Measurements from ENCODE around the gene CALML4. TPM values are rescaled to one million over a fixed set of nuclear protein-coding genes. Genes with fewer than 3 reads are reported as not detected.

CALML4 gene
- total and polyA plus RNA-seq, 2 experiments from 2014 or later, result 49.6 to 79.8 TPM

DNA sequence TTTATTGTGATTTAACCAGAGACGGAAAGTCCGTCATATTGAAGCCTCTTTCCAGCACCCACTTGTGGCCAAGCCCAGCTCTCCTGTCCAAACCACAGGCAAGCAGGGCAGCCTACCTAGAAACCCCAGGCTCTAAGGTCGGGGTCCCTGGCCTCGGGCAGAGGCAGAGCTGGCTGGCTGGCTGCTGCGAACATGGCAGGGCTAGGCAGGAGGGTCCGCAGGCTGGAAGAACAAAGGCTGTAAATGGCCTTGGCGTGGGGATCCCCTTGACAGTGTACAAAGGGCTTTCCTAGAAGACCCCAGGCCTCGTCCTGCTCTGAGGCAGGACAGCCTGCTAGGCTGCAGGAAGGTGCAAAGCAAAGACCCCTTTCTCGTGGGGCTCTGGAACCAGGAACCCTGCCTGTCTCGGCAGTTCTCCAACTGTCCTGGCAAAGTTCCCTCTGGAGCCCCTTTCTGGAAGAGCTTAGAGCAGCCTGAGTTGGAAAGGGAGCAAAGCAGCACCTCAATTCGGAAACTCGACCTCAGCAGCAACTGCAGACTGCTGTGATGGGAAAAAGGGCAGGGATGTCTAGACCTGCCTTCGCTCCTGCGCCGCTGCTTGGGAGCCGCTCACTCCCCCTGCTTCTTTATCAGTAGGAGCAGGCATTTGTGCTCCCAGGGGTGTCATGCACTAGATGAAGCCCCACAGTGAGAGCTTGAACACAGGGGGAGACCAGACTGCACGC lies 8.5 kb downstream of the CALML4 start:
- no peaks in the 10 kb centered on the region for H3K9me3 ChIP-seq (ENCODE audit: low read depth)
- no peaks in the 10 kb centered on the region for H3K36me3 ChIP-seq (replicated peaks; ENCODE audit: insufficient read depth, low read depth)
- peaks cover 19% of the 10 kb centered on the region for H3K79me2 ChIP-seq
- peaks cover 20% of the 10 kb centered on the region for H3K4me1 ChIP-seq (ENCODE audit: insufficient read depth)
- no peak for DNase-seq (ENCODE audit: low spot score)
- WGBS (ENCODE audit: low lambda C conversion rate, missing lambda C conversion rate), result 90% methylated on average over 17 of the region's 17 CpGs
- no peak for TF ChIP-seq EZH2phosphoT487 (IDR thresholded peaks at IDR 0.05; ENCODE audit: low read depth, severe bottlenecking, unreplicated experiment)
- no peak for TF ChIP-seq EZH2 (IDR thresholded peaks at IDR 0.05; ENCODE audit: borderline replicate concordance)
- TF ChIP-seq CTCF (IDR thresholded peaks at IDR 0.05; ENCODE audit: poor library complexity), result no peak
- H3K4me2 ChIP-seq, result no peak overlapping the region
- H3K27ac ChIP-seq, result no peak overlapping the region
- peaks cover 4% of the 10 kb centered on the region for H4K20me1 ChIP-seq (ENCODE audit: insufficient read depth, poor library complexity, severe bottlenecking)
- H3K4me3 ChIP-seq, result no peak overlapping the region
- H2AFZ ChIP-seq, result no peak overlapping the region
- no peaks in the 10 kb centered on the region for H3K27me3 ChIP-seq
- no peaks in the 10 kb centered on the region for H3K9me2 ChIP-seq (replicated peaks; ENCODE audit: insufficient read depth)

DNA sequence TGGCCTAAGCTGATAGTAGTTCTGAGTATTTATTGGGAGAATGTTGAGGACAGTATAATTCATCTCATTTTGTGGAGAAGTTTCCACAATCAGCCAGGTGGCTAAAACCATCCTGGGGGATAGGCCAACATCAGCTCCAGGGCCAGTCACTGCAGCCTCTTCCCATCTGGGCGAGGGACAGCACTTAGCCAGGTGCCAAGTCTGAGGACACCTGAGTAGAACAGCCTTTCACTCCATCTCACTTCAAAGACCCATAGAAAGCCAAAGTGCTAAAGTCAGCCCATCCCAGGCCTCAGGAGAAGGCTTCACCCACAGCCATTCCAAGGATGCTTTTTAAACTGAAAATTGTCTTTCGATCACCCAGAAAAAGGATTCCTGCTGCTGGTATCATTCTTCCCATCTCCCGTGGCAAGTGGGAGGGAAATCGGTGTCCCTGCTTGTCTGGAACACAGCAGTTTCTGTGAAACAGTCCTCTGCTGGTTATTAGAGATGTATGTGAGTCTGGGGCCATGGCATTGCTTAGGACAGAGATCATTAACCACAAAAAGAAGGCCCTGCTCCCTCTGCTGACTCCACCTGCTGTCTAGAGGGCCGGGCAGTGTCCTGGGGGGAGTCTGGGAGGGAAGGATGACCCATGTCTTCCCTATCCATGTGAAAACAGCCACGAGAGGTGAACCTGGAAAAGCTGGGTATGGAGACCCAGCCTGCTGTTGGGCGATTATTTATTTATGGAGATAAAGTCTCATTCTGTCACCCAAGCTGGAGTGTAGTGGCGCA lies 9.6 kb downstream of the CALML4 start:
- Histone ChIP-seq H3K4me2 (no peak overlapping the region), H3K27me3 (no peaks in the 10 kb centered on the region), H3K4me1 (ENCODE audit: insufficient read depth) (peaks cover 10% of the 10 kb centered on the region), H3K4me3 (no peak overlapping the region), H3K27ac (peak overlapping the region; percentile 27), H3K79me2 (peaks cover 8% of the 10 kb centered on the region), H2AFZ (no peak overlapping the region), H3K9me2 (replicated peaks; ENCODE audit: insufficient read depth) (no peaks in the 10 kb centered on the region), H3K9me3 (ENCODE audit: low read depth) (no peaks in the 10 kb centered on the region), H3K36me3 (replicated peaks; ENCODE audit: insufficient read depth, low read depth) (no peaks in the 10 kb centered on the region), H4K20me1 (ENCODE audit: insufficient read depth, poor library complexity, severe bottlenecking) (peaks cover 4% of the 10 kb centered on the region)
- no peak for DNase-seq (ENCODE audit: low spot score)
- TF ChIP-seq EZH2phosphoT487 (IDR thresholded peaks at IDR 0.05; ENCODE audit: low read depth, severe bottlenecking, unreplicated experiment) (no peak), EZH2 (IDR thresholded peaks at IDR 0.05; ENCODE audit: borderline replicate concordance) (no peak), CTCF (IDR thresholded peaks at IDR 0.05; ENCODE audit: poor library complexity) (no peak)
- 91% methylated on average over 8 of the region's 8 CpGs for WGBS (ENCODE audit: low lambda C conversion rate, missing lambda C conversion rate)

DNA sequence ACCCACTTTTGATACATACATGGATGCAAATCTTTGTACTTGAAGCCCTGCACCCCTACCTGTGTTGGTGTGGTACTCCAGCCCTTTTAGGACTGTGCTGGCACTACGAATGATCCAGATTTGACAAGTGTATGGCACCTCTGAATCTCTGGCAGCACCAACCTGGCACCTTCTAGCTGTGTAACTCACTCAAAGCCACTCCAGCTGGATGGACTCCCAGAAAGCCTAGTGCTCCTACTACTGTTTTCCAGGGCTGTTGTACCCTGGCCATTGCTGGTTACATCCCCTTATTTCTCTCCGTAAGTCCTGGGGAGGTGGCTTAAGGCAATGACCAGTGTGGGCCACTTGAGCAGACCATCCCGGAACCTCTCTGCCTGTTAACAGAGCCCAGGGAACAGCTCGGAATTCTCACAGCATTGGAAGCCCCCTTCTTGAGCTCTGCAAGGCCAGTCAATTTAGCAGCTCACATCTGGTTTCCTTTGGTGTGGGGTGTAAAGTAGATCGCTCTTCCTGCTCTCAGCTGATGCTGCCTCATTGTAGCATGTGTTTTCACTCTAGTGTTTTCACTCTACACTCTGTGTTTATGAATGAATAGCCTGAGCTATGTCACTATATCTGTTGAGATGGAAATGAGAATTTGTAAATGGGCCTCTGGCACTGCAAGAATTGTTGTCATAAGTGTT lies 12.2 kb downstream of the CALML4 start:
- H3K79me2 ChIP-seq, result peaks cover 4% of the 10 kb centered on the region
- H3K36me3 ChIP-seq (replicated peaks; ENCODE audit: insufficient read depth, low read depth), result no peaks in the 10 kb centered on the region
- no peak for TF ChIP-seq EZH2 (IDR thresholded peaks at IDR 0.05; ENCODE audit: borderline replicate concordance)
- no peak for TF ChIP-seq CTCF (IDR thresholded peaks at IDR 0.05; ENCODE audit: poor library complexity)
- no peak for TF ChIP-seq EZH2phosphoT487 (IDR thresholded peaks at IDR 0.05; ENCODE audit: low read depth, severe bottlenecking, unreplicated experiment)
- no peaks in the 10 kb centered on the region for H4K20me1 ChIP-seq (ENCODE audit: insufficient read depth, poor library complexity, severe bottlenecking)
- H3K9me3 ChIP-seq (ENCODE audit: low read depth), result no peaks in the 10 kb centered on the region
- peak overlapping the region; percentile 57 for H3K27ac ChIP-seq
- peaks cover 6% of the 10 kb centered on the region for H3K4me1 ChIP-seq (ENCODE audit: insufficient read depth)
- peak; percentile 5 for DNase-seq (ENCODE audit: low spot score)
- no peaks in the 10 kb centered on the region for H3K9me2 ChIP-seq (replicated peaks; ENCODE audit: insufficient read depth)
- H3K27me3 ChIP-seq, result no peaks in the 10 kb centered on the region
- whole genome bisulfite sequencing (ENCODE audit: low lambda C conversion rate, missing lambda C conversion rate), result 81% methylated on average over 5 of the region's 5 CpGs
- H2AFZ ChIP-seq, result no peak overlapping the region
- H3K4me2 ChIP-seq, result no peak overlapping the region
- no peak overlapping the region for H3K4me3 ChIP-seq
